ENCODE results near the gene SEL1L3. TPM values are rescaled to one million over a fixed set of nuclear protein-coding genes. Genes with fewer than 3 reads are reported as not detected.
A peak's percentile ranks its signal among the peaks of the same experiment; 100 is the strongest.

Gene SEL1L3
- total and polyA plus RNA-seq, 7 donors: 3.5 to 65.6 (median 8.1) TPM

- no peaks in the 10 kb centered on the region for H3K9me3 ChIP-seq
- no peak for DNase-seq
- no peak overlapping the region for H3K27ac ChIP-seq
- intact Hi-C loops (cut with DNase I): no loop called here
- no peaks in the 10 kb centered on the region for H3K27me3 ChIP-seq
- WGBS, 2 donors: 96 to 99% methylated on average over 5 of the region's 5 CpGs
- TF ChIP-seq POLR2AphosphoS5 (IDR thresholded peaks at IDR 0.05) (no peak), POLR2A (IDR thresholded peaks at IDR 0.05) (no peak)
- H3K4me1 ChIP-seq: peaks cover 0 to 23% (median 15%) of the 10 kb centered on the region in 4 donors
- no peaks in the 10 kb centered on the region for H3K36me3 ChIP-seq
- H3K4me3 ChIP-seq: no peak overlapping the region
Observed at GRCh38 chr4:25815586-25815985, 47.2 kb downstream of the SEL1L3 start.

- TF ChIP-seq POLR2A (IDR thresholded peaks at IDR 0.05) (no peak), EP300 (IDR thresholded peaks at IDR 0.05) (no peak), CTCF (IDR thresholded peaks at IDR 0.05) (no peak), POLR2AphosphoS5 (IDR thresholded peaks at IDR 0.05) (no peak)
- intact Hi-C loops (cut with DNase I): no loop called here
- Histone ChIP-seq H3K36me3 (no peaks in the 10 kb centered on the region), H3K4me3 (no peak overlapping the region), H3K4me1 (peaks cover 0 to 23% (median 15%) of the 10 kb centered on the region in 4 donors), H3K27ac (peak overlapping the region in 2 of 4 donors; percentile 19 to 48), H3K9me3 (no peaks in the 10 kb centered on the region), H3K27me3 (no peaks in the 10 kb centered on the region)
- 78 to 79% methylated on average over 13 of the region's 13 CpGs for WGBS, 2 donors
- no peak for DNase-seq
Observed at GRCh38 chr4:25814301-25815136, 48.3 kb downstream of the SEL1L3 start.

- peak overlapping the region in 2 of 4 donors; percentile 24 to 48 for H3K27ac ChIP-seq
- H3K4me3 ChIP-seq: no peak overlapping the region
- H3K36me3 ChIP-seq: no peaks in the 10 kb centered on the region
- TF ChIP-seq POLR2A (IDR thresholded peaks at IDR 0.05) (no peak), EP300 (IDR thresholded peaks at IDR 0.05) (no peak), POLR2AphosphoS5 (IDR thresholded peaks at IDR 0.05) (peak in 1 of 4 donors; percentile 3), CTCF (IDR thresholded peaks at IDR 0.05) (no peak)
- no peaks in the 10 kb centered on the region for H3K9me3 ChIP-seq
- no peaks in the 10 kb centered on the region for H3K27me3 ChIP-seq
- 79 to 88% methylated on average over 9 of the region's 9 CpGs for WGBS, 2 donors
- no peak for DNase-seq
- peaks cover 0 to 23% (median 15%) of the 10 kb centered on the region in 4 donors for H3K4me1 ChIP-seq
- intact Hi-C loops (cut with DNase I): no loop called here
Observed at GRCh38 chr4:25813448-25814106, 49.2 kb downstream of the SEL1L3 start.

GRCh38 chr4:25811841-25812240, 50.9 kb downstream of the SEL1L3 start:
- H3K36me3 ChIP-seq: no peaks in the 10 kb centered on the region
- WGBS, 2 donors: 96 to 97% methylated on average over 9 of the region's 9 CpGs

GRCh38 chr4:25811374-25811690, 51.5 kb downstream of the SEL1L3 start:
- 91 to 92% methylated on average over 4 of the region's 4 CpGs for WGBS, 2 donors
- Histone ChIP-seq H3K9me3 (no peaks in the 10 kb centered on the region), H3K4me3 (no peak overlapping the region), H3K36me3 (no peaks in the 10 kb centered on the region), H3K27ac (no peak overlapping the region), H3K4me1 (peaks cover 0 to 23% (median 15%) of the 10 kb centered on the region in 4 donors), H3K27me3 (no peaks in the 10 kb centered on the region)
- TF ChIP-seq POLR2AphosphoS5 (IDR thresholded peaks at IDR 0.05): no peak
- TF ChIP-seq CTCF (IDR thresholded peaks at IDR 0.05): no peak
- TF ChIP-seq POLR2A (IDR thresholded peaks at IDR 0.05): no peak
- no peak for TF ChIP-seq EP300 (IDR thresholded peaks at IDR 0.05)
- no peak for DNase-seq
- intact Hi-C loops (cut with DNase I): no loop called here

More at GRCh38 chr4:25811841-25812240, 50.9 kb downstream of the SEL1L3 start:
- Histone ChIP-seq H3K27me3 (no peaks in the 10 kb centered on the region), H3K27ac (no peak overlapping the region), H3K4me3 (no peak overlapping the region), H3K4me1 (peaks cover 0 to 23% (median 15%) of the 10 kb centered on the region in 4 donors), H3K9me3 (no peaks in the 10 kb centered on the region)
- no peak for TF ChIP-seq POLR2A (IDR thresholded peaks at IDR 0.05)
- TF ChIP-seq POLR2AphosphoS5 (IDR thresholded peaks at IDR 0.05): no peak
- no peak for DNase-seq
- intact Hi-C loops (cut with DNase I): no loop called here

All from sigmoid colon (tissue), 7 donors.